Neural progenitor cell (in vitro differentiated cells): ENCODE results near the gene PON2.

Experiments
- CTCF ChIP-seq: fragments of 200-600 bp; sonication (generic); IDR thresholded peaks from 2 replicates; pipeline ENCODE4 v1.5.1; 2017; ENCODE audit warnings: antibody characterized with exemption, mild to moderate bottlenecking
- EZH2 ChIP-seq: fragments of 200-600 bp; sonication (generic); IDR thresholded peaks from 2 replicates; pipeline ENCODE4 v1.6.1; 2017; ENCODE audit warnings: antibody characterized with exemption, mild to moderate bottlenecking, moderate library complexity
- EZH2phosphoT487 ChIP-seq: fragments of 200-600 bp; sonication (generic); IDR thresholded peaks from 2 replicates; pipeline ENCODE4 v1.6.1; 2017; ENCODE audit warnings: antibody characterized with exemption

- TF ChIP-seq CTCF (no peak), EZH2phosphoT487 (no peak), EZH2 (no peak)
These were observed 573 bp upstream of the PON2 start for GRCh38 chr7:95435422-95435780.
